Measurements from ENCODE around the gene CIC.

The CIC gene

DNA sequence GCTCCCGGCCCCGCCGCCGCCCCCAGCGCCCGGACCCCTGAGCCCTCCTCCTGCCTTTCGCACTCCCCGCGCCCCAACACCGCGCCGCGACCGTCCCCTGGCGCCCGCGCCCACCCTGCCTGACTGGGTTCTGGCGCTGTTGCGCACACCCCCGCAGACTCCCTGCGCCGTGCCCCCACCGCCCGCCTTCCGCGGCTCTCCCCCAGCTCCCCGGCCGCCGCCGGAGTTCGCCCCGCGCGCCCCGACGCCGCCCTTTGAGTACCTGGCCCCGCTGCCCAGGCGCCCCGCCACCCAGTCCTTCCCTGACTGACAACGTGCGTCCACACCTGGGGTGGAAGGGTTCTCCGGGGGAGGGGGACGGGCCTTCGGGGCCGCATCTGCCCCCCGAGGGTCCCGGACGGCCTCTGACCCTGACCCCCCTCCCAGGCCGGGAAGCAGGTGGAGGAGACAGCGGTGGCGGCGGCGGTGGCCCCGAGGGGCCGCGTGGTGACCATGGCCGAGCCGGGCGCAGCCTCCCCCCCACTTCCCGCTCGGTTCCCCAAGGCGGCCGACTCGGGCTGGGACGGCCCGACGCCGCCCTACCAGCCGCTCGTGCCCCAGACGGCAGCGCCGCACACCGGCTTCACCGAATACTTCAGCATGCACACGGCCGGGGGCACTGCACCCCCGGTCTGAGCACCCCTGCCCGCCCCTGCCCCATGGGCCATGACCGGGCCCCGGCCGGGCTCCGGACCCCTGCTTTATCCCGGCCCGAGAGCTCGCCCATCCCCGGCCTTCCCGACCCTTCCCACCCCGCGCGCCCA is 55.0 kb downstream of the CIC start:
- TF ChIP-seq ZFX (IDR thresholded peaks at IDR 0.05; ENCODE audit: borderline replicate concordance) (no peak), CTCF (IDR thresholded peaks at IDR 0.05) (no peak)
- no peak overlapping the region for H3K27ac ChIP-seq

DNA sequence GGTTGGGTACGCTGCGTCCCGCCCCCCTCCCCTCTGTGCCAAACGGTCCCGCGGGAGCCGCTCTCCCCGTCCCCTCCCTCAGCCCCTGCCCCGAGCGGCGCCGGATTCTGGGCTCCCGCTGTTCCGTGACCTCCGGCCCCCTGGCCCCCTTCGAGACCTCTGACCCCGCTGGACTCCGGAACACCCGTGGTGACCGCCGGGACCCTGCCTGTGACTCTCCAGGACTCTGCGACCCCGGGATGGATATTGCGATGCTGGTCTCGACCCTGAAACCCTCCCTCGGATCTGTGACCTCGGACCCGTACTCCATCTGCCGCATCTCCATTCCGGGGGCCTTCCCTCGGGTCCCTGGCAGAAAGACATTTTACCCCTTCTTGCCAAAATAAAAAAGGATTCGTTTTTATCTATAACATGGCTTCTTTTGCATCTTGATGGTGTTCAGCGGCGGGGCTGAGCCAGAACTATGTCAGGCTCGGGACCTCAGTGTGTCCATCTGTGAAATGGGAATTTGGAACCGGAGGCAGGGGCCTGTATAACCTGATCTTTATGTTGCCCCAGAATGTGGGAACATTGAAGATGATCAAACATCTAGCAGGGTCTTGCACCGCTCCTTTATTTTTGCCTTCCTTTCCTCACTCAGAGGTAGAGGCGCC is 55.7 kb downstream of the CIC start:
- TF ChIP-seq ZFX (IDR thresholded peaks at IDR 0.05; ENCODE audit: borderline replicate concordance) (no peak), CTCF (IDR thresholded peaks at IDR 0.05) (peak; percentile 91; the same call in 1 of the 2 replicates)
- peak overlapping the region; percentile 69 for H3K27ac ChIP-seq

GRCh38 chr19:42325308-42325895 is 56.4 kb downstream of the CIC start, which contains the start of gene MEGF8:
Gene MEGF8, plus strand, starts transcription at chr19:42325635. Its CDS starts 609 bp downstream, at chr19:42326244.
- peak within 1 kb of the TSS; percentile 69 for H3K27ac ChIP-seq
- TF ChIP-seq ZFX (IDR thresholded peaks at IDR 0.05; ENCODE audit: borderline replicate concordance) (no peak), CTCF (IDR thresholded peaks at IDR 0.05) (peak; percentile 34)

- no peak for TF ChIP-seq ZFX (IDR thresholded peaks at IDR 0.05; ENCODE audit: borderline replicate concordance)
- 0 out of 2 replicates have a peak, but pooled peaks have one; percentile 13 for TF ChIP-seq CTCF (IDR thresholded peaks at IDR 0.05)
- peak overlapping the region; percentile 69 for H3K27ac ChIP-seq
Measured at GRCh38 chr19:42325896-42326771, 57.1 kb downstream of the CIC start.

DNA sequence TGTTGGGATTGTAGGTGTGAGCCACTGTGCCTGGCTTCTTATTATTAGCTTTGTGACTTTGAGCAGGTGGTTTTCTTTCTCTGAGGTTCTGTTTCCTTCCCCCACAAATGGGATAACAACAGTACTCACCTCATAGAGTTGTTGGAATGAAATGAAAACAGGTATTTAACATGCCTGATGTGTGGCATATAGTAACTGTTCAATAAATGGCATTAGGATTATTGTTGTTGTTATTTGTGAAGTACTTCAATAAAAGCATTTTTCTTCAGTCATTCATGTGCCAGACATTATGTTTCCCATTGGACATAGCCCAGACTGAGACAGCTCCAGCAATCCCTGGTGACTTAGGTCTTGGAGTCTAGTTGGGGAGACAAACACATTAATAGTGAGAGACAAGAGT is 57.9 kb downstream of the CIC start:
- TF ChIP-seq ZFX (IDR thresholded peaks at IDR 0.05; ENCODE audit: borderline replicate concordance), result no peak
- TF ChIP-seq CTCF (IDR thresholded peaks at IDR 0.05), result no peak
- H3K27ac ChIP-seq, result no peak overlapping the region

DNA sequence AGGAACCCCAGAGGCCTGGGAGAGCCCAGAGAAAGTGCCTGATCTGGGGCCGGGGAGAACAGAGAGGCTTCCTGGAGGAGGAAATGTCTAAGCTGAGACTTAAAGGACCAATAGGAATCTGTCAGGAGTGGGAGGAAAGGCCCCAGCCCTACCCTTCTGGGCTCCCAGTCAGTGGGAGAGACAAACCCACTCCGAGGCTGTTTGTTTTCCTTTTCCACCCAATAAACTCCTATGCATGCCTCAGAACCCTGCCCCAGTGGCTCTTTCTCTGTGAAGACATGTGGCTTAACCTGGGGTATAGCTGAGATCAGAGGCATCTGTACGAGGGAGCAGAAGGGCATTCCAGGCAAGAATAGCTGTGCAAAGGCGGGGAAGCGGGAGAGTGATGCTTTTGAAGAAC is 58.3 kb downstream of the CIC start:
- no peak for TF ChIP-seq ZFX (IDR thresholded peaks at IDR 0.05; ENCODE audit: borderline replicate concordance)
- H3K27ac ChIP-seq, result no peak overlapping the region

- no peak overlapping the region for H3K27ac ChIP-seq
- no peak for TF ChIP-seq CTCF (IDR thresholded peaks at IDR 0.05)
- TF ChIP-seq ZFX (IDR thresholded peaks at IDR 0.05; ENCODE audit: borderline replicate concordance), result no peak
Measured at GRCh38 chr19:42328106-42328505, 59.1 kb downstream of the CIC start.
